Suppressor macrophage treated with lipopolysaccharide for 1 hour (primary cell): ENCODE data around the gene KIF4A.
A peak's percentile ranks its signal among the peaks of the same experiment; 100 is the strongest.
"Not testable (repeated sequence)": the region's sequence is repeated elsewhere in the genome, so short reads cannot be mapped to it uniquely, and the experiment has no call there.

Source experiments
- DNase-seq, 3 donors: peaks; one replicate each; pipeline ENCODE4 v3.0.0-alpha.2; 2020 to 2022

KIF4A gene

GRCh38 chrX:70398899-70399298 lies 109.0 kb downstream of the KIF4A start:
- peak in 1 of 3 donors; percentile 5 for DNase-seq

- DNase-seq: not testable (repeated sequence)
Measured at GRCh38 chrX:70400181-70400580, 110.3 kb downstream of the KIF4A start.

GRCh38 chrX:70402721-70403120 lies 112.8 kb downstream of the KIF4A start:
- DNase-seq: no peak

GRCh38 chrX:70405003-70405402 lies 115.1 kb downstream of the KIF4A start:
- no peak for DNase-seq

- no peak for DNase-seq
Measured at GRCh38 chrX:70410921-70411320, 121.0 kb downstream of the KIF4A start.

- DNase-seq: peak in 2 of 3 donors; percentile 12 to 15
Measured at GRCh38 chrX:70411475-70411874, 121.6 kb downstream of the KIF4A start.

- DNase-seq: no peak
Measured at GRCh38 chrX:70421618-70422017, 131.7 kb downstream of the KIF4A start.

GRCh38 chrX:70422851-70423341 lies 133.0 kb downstream of the KIF4A start, which contains the start of gene GDPD2:
Gene GDPD2 (plus strand): TSS chrX:70423314. CDS start chrX:70424985, 1,671 bp downstream.
- DNase-seq: no peak

- DNase-seq: no peak
Measured at GRCh38 chrX:70423936-70424675, 134.2 kb downstream of the KIF4A start.

- DNase-seq: no peak
Measured at GRCh38 chrX:70424801-70425200, 134.9 kb downstream of the KIF4A start.

- DNase-seq: no peak
Measured at GRCh38 chrX:70426286-70427278, 136.7 kb downstream of the KIF4A start.

- no peak for DNase-seq
Measured at GRCh38 chrX:70427365-70427764, 137.5 kb downstream of the KIF4A start.

- no peak for DNase-seq
Measured at GRCh38 chrX:70429759-70430158, 139.9 kb downstream of the KIF4A start.

- peak in 2 of 3 donors; percentile 23 to 29 for DNase-seq
Measured at GRCh38 chrX:70432936-70433847, 143.3 kb downstream of the KIF4A start.

- peak; percentile 50 to 74 (median 66) for DNase-seq
Measured at GRCh38 chrX:70433848-70434351, 144.0 kb downstream of the KIF4A start.

GRCh38 chrX:70434352-70434866 lies 144.5 kb downstream of the KIF4A start:
- peak; percentile 67 to 83 (median 76) for DNase-seq

GRCh38 chrX:70434914-70435586 lies 145.1 kb downstream of the KIF4A start:
- no peak for DNase-seq

GRCh38 chrX:70436343-70436742 lies 146.4 kb downstream of the KIF4A start:
- DNase-seq: no peak

GRCh38 chrX:70437011-70437410 lies 147.1 kb downstream of the KIF4A start:
- DNase-seq: peak in 2 of 3 donors; percentile 23 to 30

- no peak for DNase-seq
Measured at GRCh38 chrX:70437921-70438665, 148.2 kb downstream of the KIF4A start.
